Tongue (tissue), 2 donors: ENCODE results near the gene PLPPR3. TPM values are rescaled to one million over a fixed set of nuclear protein-coding genes. Genes with fewer than 3 reads are reported as not detected.
"Not testable (repeated sequence)": the region's sequence is repeated elsewhere in the genome, so short reads cannot be mapped to it uniquely, and the experiment has no call there.

ENCODE experiments used
- DNase-seq: peaks from one replicate; pipeline ENCODE4 v3.0.0-alpha.2; 2015
- total RNA-seq: library from RNA; depleted of rRNA; stranded (reverse); fragments of >200 nt; gene quantifications from one replicate; pipeline ENCODE4 v1.2.3, GENCODE V29; 2014

Gene PLPPR3
- total RNA-seq, 1 donor from 2014 or later: 0.31 TPM

- DNase-seq: no peak
These were observed 31.3 kb upstream of the PLPPR3 start for GRCh38 chr19:853014-853585.

GRCh38 chr19:852136-853013 is 30.6 kb upstream of the PLPPR3 start, which contains the start of gene ELANE:
Gene ELANE (plus strand): TSS chr19:852303. CDS start chr19:852329, 26 bp downstream.
- no peak for DNase-seq

GRCh38 chr19:850979-851335 is 29.2 kb upstream of the PLPPR3 start:
- no peak for DNase-seq

GRCh38 chr19:850221-850978 is 28.6 kb upstream of the PLPPR3 start:
- peak; percentile 87 for DNase-seq

GRCh38 chr19:849195-849594 is 27.4 kb upstream of the PLPPR3 start:
- not testable (repeated sequence) for DNase-seq

GRCh38 chr19:848386-848921 is 26.7 kb upstream of the PLPPR3 start:
- DNase-seq: no peak

GRCh38 chr19:845707-846521 is 24.2 kb upstream of the PLPPR3 start:
- DNase-seq: no peak

GRCh38 chr19:844546-844971 is 22.8 kb upstream of the PLPPR3 start:
- DNase-seq: no peak

- DNase-seq: no peak
These were observed 22.2 kb upstream of the PLPPR3 start for GRCh38 chr19:843836-844545.

GRCh38 chr19:843180-843835 is 21.6 kb upstream of the PLPPR3 start:
- DNase-seq: no peak

- DNase-seq: not testable (repeated sequence)
These were observed 21.0 kb upstream of the PLPPR3 start for GRCh38 chr19:842802-843179.

- no peak for DNase-seq
These were observed 18.9 kb upstream of the PLPPR3 start, which contains the start of gene PRTN3 for GRCh38 chr19:840519-841206. Gene PRTN3 (plus strand): TSS chr19:840999. CDS start chr19:841009, 10 bp downstream.

- peak; percentile 61 for DNase-seq
These were observed 13.6 kb upstream of the PLPPR3 start for GRCh38 chr19:835210-835810.

- no peak for DNase-seq
These were observed 12.5 kb upstream of the PLPPR3 start for GRCh38 chr19:834216-834615.

- no peak for DNase-seq
These were observed 9.9 kb upstream of the PLPPR3 start for GRCh38 chr19:831407-832369.

GRCh38 chr19:829129-829758 is 7.5 kb upstream of the PLPPR3 start:
- no peak for DNase-seq

GRCh38 chr19:827710-828321 is 6.1 kb upstream of the PLPPR3 start, which contains the start of gene AZU1:
Gene AZU1 (plus strand): TSS chr19:827837. CDS start chr19:827847, 10 bp downstream.
- DNase-seq: no peak
